H1 (cell line): Measurements from ENCODE around the gene RCL1. TPM values are rescaled to one million over a fixed set of nuclear protein-coding genes. Genes with fewer than 3 reads are reported as not detected.

Source experiments
- BACH1 ChIP-seq: IDR thresholded peaks from 2 replicates; pipeline ENCODE4 v1.6.1; 2012; ENCODE audit warnings: low read length, improper control_type of control experiment
- BCL11A ChIP-seq, 2 experiments: IDR thresholded peaks; one replicate each; pipeline ENCODE4 v1.6.1; 2011; ENCODE audit warnings: low read depth in 2 of 2, low read length in 2 of 2, mild to moderate bottlenecking in 2 of 2
- CTBP2 ChIP-seq: IDR thresholded peaks from 2 replicates; pipeline ENCODE4 v1.7.0; 2011; ENCODE audit warnings: borderline replicate concordance, mild to moderate bottlenecking, moderate library complexity, mixed read lengths, low read length; ENCODE audit not compliant: insufficient read depth, insufficient read length
- EGR1 ChIP-seq: IDR thresholded peaks from 2 replicates; pipeline ENCODE4 v1.6.1; 2011; ENCODE audit warnings: low read depth, low read length, borderline replicate concordance
- EZH2 ChIP-seq: fragments of 200-600 bp; sonication (generic); IDR thresholded peaks from 2 replicates; pipeline ENCODE4 v1.7.1; 2012; ENCODE audit warnings: low read depth, mild to moderate bottlenecking, moderate library complexity, low read length, inconsistent platforms; ENCODE audit not compliant: severe bottlenecking
- RBBP5 ChIP-seq: IDR thresholded peaks from 2 replicates; pipeline ENCODE4 v1.7.1; 2012; ENCODE audit warnings: low read depth, mild to moderate bottlenecking, inconsistent platforms, low read length, moderate library complexity, borderline replicate concordance
- RXRA ChIP-seq: IDR thresholded peaks from 2 replicates; pipeline ENCODE4 v1.6.1; 2011; ENCODE audit warnings: low read depth, mild to moderate bottlenecking, low read length, moderate library complexity; ENCODE audit not compliant: insufficient read depth
- polyA plus RNA-seq, 7 experiments: library from polyadenylated mRNA; depleted of rRNA in 3 of 7; stranded (reverse) in 5 of 7; unstranded in 2 of 7; fragments of >200 nt in 5 of 7; fragments of 200-250 nt in 2 of 7; gene quantifications; 1 replicate in 5 of 7; 2 replicates in 1 of 7; 4 replicates in 1 of 7; pipeline versions ENCODE4 v1.2.1 to v1.2.3, GENCODE V29; 2011 to 2013; ENCODE audit warnings: missing spikeins in 2 of 7, mixed read lengths in 2 of 7
- total RNA-seq: library from RNA; stranded (reverse); fragmentation: NEBNext Ultra II Directional; extraction: Animal tissue kit (Norgen Biotek cat#: 25700); gene quantifications from 2 replicates; pipeline ENCODE4 v1.2.1, GENCODE V29; 2021
- TF ChIP-seq, protein P1 (sequence below): fragments of 300-600 bp; sonication (generic); IDR thresholded peaks from 2 replicates; pipeline ENCODE4 v1.7.1; 2012; ENCODE audit warnings: low read length, moderate library complexity, mild to moderate bottlenecking, inconsistent platforms; ENCODE audit not compliant: insufficient replicate concordance
- TF ChIP-seq, protein P2 (sequence below): IDR thresholded peaks from 2 replicates; pipeline ENCODE4 v1.6.1; 2012; ENCODE audit warnings: inconsistent platforms

Gene RCL1
- total and polyA plus RNA-seq, 2 of the 8 experiments (the other 6 are each of a cell fraction or from before 2014, with no cell fraction given) = 21.0 to 29.5 TPM

- TF ChIP-seq, protein P1, sequence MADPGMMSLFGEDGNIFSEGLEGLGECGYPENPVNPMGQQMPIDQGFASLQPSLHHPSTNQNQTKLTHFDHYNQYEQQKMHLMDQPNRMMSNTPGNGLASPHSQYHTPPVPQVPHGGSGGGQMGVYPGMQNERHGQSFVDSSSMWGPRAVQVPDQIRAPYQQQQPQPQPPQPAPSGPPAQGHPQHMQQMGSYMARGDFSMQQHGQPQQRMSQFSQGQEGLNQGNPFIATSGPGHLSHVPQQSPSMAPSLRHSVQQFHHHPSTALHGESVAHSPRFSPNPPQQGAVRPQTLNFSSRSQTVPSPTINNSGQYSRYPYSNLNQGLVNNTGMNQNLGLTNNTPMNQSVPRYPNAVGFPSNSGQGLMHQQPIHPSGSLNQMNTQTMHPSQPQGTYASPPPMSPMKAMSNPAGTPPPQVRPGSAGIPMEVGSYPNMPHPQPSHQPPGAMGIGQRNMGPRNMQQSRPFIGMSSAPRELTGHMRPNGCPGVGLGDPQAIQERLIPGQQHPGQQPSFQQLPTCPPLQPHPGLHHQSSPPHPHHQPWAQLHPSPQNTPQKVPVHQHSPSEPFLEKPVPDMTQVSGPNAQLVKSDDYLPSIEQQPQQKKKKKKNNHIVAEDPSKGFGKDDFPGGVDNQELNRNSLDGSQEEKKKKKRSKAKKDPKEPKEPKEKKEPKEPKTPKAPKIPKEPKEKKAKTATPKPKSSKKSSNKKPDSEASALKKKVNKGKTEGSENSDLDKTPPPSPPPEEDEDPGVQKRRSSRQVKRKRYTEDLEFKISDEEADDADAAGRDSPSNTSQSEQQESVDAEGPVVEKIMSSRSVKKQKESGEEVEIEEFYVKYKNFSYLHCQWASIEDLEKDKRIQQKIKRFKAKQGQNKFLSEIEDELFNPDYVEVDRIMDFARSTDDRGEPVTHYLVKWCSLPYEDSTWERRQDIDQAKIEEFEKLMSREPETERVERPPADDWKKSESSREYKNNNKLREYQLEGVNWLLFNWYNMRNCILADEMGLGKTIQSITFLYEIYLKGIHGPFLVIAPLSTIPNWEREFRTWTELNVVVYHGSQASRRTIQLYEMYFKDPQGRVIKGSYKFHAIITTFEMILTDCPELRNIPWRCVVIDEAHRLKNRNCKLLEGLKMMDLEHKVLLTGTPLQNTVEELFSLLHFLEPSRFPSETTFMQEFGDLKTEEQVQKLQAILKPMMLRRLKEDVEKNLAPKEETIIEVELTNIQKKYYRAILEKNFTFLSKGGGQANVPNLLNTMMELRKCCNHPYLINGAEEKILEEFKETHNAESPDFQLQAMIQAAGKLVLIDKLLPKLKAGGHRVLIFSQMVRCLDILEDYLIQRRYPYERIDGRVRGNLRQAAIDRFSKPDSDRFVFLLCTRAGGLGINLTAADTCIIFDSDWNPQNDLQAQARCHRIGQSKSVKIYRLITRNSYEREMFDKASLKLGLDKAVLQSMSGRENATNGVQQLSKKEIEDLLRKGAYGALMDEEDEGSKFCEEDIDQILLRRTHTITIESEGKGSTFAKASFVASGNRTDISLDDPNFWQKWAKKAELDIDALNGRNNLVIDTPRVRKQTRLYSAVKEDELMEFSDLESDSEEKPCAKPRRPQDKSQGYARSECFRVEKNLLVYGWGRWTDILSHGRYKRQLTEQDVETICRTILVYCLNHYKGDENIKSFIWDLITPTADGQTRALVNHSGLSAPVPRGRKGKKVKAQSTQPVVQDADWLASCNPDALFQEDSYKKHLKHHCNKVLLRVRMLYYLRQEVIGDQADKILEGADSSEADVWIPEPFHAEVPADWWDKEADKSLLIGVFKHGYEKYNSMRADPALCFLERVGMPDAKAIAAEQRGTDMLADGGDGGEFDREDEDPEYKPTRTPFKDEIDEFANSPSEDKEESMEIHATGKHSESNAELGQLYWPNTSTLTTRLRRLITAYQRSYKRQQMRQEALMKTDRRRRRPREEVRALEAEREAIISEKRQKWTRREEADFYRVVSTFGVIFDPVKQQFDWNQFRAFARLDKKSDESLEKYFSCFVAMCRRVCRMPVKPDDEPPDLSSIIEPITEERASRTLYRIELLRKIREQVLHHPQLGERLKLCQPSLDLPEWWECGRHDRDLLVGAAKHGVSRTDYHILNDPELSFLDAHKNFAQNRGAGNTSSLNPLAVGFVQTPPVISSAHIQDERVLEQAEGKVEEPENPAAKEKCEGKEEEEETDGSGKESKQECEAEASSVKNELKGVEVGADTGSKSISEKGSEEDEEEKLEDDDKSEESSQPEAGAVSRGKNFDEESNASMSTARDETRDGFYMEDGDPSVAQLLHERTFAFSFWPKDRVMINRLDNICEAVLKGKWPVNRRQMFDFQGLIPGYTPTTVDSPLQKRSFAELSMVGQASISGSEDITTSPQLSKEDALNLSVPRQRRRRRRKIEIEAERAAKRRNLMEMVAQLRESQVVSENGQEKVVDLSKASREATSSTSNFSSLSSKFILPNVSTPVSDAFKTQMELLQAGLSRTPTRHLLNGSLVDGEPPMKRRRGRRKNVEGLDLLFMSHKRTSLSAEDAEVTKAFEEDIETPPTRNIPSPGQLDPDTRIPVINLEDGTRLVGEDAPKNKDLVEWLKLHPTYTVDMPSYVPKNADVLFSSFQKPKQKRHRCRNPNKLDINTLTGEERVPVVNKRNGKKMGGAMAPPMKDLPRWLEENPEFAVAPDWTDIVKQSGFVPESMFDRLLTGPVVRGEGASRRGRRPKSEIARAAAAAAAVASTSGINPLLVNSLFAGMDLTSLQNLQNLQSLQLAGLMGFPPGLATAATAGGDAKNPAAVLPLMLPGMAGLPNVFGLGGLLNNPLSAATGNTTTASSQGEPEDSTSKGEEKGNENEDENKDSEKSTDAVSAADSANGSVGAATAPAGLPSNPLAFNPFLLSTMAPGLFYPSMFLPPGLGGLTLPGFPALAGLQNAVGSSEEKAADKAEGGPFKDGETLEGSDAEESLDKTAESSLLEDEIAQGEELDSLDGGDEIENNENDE = no peak
- TF ChIP-seq RBBP5 (no peak), EZH2 (no peak), CTBP2 (no peak), RXRA (no peak), EGR1 (no peak), BACH1 (no peak), BCL11A (IDR thresholded peaks at IDR 0.05; ENCODE audit: low read depth in 2 of 2, low read length in 2 of 2) (no peak)
- TF ChIP-seq, protein P2, sequence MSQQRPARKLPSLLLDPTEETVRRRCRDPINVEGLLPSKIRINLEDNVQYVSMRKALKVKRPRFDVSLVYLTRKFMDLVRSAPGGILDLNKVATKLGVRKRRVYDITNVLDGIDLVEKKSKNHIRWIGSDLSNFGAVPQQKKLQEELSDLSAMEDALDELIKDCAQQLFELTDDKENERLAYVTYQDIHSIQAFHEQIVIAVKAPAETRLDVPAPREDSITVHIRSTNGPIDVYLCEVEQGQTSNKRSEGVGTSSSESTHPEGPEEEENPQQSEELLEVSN = no peak
Measured at GRCh38 chr9:4774209-4774608, 18.5 kb upstream of the RCL1 start (continued).
